SIG-M5 treated with dmso at 0.1 percent for 504 hours (cell line): Measurements from ENCODE around the gene MT1X.

Source experiments
- DNase-seq: peaks from one replicate; lab custom pipeline; 2025; ENCODE audit not compliant: unreplicated experiment; lab: John Stamatoyannopoulos, UW

MT1X gene

DNA sequence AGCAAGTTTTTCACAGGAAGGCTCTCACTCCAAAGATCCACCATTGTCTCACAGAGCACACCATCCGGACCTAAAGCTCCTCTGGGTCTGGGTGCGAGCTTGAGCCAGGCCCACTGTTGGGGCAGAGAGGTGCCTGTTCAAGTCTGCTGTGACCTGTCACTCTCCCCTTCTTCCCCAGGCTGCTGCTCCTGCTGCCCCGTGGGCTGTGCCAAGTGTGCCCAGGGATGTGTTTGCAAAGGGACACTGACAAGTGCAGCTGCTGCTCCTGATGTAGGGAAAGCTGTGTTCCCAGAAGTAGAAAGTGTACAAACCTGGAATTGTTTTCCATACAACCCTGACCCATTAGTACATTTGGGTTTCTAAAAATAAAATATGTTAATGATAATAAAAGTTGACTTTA, 4.8 kb upstream of the MT1X start:
- no peak for DNase-seq

GRCh38 chr16:56679078-56679730, 3.1 kb upstream of the MT1X start:
- DNase-seq = no peak

DNA sequence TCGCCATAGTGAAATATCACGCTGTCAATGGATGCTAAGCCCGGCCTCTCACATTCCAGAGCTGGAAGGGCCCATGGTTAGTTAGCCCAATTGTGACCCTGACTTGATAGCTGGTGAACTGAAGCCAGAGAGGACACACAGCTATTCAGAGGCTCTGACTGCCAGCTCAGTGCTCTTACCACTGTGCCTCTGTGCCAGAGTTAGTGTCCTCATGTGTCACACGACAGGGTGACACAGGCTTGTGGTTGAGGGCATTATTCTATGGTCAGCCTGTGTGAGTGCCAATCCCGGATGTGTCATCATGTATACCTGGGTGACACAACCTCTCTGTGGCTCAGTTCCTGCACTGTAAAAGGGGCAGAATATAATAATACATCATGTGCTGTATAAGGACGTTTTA, 2.5 kb upstream of the MT1X start:
- DNase-seq = no peak

- no peak for DNase-seq
Measured at GRCh38 chr16:56682703-56683397, 580 bp downstream of the MT1X start.

- DNase-seq = no peak
Measured at GRCh38 chr16:56683424-56684172, 1.3 kb downstream of the MT1X start.

DNA sequence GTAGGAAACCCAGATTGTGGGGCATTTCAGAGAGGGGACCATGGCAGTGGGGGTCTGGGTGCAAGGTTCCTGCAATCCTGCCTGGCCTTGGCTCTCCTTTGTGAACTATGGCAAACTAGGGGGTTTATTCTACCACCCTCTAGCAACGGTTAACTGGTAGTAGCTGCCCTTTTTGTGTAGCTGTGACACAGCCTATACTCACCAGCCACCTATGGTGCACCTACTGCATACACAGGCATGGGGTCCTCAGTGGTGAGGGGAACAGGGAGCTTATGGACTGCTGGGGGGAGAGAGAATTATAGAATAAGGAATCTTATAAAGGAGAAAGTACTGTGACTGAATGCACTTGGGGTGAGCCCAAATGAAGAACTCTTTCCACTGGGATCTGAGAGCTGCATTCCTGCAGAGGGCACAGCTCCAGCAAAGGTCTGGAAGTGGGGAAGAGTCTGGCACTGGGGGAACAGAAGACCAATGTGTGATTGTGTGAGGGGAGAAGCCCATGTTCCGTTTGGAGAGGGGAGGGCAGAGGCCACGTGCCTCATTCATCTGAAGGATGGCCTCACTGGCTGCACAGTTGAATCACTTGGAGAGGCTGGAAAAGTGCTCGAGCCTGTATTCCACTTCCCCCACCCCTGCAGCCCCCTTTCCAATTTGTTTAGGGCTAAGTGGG, 2.1 kb downstream of the MT1X start:
- DNase-seq = no peak

GRCh38 chr16:56684926-56685590, 2.8 kb downstream of the MT1X start:
- DNase-seq = no peak

DNA sequence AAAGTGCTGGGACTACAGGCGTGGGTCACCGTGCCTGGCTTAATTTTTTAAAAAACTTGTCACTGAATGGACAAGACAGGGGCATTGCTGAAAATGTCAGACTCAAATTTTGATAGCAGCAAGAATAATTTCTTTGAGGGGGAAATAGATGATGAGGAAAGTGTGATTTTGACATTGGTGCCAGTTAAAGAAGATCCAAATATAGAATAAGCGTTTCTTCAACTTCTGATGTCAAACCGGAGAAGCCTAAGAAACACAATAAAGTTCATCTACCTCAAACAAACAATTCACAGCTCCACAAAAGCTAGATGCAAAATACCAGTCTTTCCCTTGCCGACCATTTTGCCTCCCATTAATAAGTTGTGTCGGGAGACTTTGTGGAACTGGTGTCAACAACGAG, 4.5 kb downstream of the MT1X start:
- no peak for DNase-seq

- no peak for DNase-seq
Measured at GRCh38 chr16:56688762-56689161, 6.5 kb downstream of the MT1X start.

DNA sequence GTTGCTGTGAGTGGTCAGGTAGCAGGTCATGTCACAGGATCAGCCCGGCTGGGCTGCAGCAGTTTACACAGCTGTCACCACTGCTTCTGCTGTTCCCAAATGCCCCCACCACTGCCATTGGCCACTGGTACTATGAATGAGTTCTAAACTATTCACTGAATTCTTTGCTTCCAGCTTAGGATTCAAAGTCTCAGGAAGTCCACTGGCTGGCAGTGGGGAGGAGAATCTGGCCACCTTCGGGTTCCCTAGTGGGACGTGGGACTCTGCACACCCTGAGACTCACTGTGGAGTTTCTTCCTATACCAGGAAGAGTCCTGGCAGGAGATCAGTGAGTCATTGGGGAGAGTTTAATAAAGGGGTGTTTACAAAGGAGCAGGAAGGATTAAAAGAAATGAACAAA, 6.9 kb downstream of the MT1X start:
- no peak for DNase-seq

- no peak for DNase-seq
Measured at GRCh38 chr16:56690420-56691122, 8.3 kb downstream of the MT1X start.

- DNase-seq = peak; percentile 33
Measured at GRCh38 chr16:56691885-56692284, 9.6 kb downstream of the MT1X start.

DNA sequence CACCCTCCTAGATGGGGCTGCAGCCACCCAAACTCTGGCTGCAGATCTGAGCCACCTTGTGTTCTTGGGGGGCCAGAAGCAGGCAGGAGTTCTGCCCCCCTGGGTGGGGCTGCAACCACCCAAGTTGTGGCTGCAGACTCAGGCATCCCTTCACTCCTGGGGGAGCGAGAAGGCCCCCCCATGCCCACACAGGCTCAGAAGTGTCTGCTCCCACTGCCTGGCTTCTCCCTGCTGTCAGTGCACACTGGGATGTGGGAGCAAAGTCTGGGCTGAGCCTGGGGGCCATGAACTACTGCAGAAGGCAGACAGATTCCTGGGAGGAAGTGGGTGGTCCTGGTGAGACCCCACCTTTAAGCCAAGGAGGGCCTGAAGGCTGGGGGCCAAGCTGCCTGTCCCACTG, 13.0 kb downstream of the MT1X start:
- DNase-seq = no peak

DNA sequence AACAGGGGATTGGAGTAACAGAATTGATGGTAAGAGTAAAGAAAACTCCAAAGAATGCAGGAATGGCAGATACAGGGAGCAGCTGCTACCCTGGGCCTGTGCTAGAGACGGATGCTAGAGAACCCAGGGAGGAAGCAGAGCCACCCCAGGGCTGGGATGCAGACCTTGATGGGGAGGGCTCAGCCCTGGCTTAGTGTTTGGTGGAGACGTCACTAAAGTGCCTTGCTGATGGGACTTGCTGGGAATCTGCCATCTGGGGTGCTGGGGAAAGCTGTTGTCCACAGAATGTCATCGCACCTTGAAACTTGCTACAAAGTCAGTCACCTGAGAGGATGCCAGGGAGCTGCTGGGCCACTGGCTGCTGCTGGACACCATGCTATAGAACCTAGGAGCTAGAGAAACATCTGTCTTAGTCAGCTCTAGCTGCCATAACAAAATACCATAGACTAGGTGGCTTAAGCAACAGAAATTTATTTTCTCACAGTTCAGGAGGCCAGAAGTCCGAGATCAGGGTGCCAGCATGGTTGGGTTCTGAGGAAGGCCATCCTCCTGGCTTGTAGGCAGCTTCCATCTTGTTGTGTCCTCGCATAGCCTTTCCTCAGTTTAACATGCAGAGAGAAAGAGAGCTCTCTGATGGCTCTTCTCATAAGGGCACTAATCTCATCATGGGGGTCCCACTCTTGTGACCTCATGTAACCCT, 15.3 kb downstream of the MT1X start:
- DNase-seq = no peak

DNA sequence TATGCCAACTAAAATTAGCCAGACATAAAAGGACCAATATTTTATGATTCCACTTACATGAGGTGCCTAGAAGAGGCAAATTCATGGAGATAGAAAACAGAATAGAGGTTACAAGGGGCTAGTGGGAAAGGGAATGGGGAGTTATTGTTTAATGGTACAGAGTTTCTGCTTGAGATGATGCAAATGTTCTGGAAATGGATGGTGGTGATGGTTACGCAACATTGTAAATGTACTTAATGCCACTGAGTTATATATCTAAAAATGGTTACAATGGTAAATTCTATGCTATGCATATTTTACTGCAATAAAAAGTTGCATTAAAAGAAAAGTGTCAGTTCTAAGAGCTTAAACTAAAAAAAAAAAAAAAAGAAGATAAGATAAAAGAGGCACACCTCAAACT, 17.9 kb downstream of the MT1X start:
- no peak for DNase-seq

DNA sequence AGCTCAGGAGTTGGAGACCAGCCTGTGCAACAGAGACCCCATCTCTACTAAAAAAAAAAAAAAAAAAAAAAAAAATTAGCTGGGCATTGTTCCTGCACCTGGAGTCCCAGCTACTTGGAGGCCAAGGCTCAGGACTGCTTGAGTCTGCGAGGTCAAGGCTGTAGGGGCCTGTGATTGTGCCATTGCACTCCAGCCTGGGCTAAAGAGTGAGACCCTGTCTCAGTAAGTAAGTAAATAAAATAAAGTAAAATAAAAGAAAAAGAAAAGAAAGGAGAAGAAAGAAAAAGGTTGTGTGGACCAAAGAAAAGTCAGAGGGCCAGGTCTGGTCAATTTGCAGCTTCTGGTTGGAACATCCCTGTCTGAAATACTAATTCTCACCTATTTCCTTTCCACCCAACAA, 18.4 kb downstream of the MT1X start:
- DNase-seq = no peak

GRCh38 chr16:56701534-56701933, 19.3 kb downstream of the MT1X start:
- DNase-seq = no peak

- DNase-seq = no peak
Measured at GRCh38 chr16:56702836-56703235, 20.6 kb downstream of the MT1X start.

DNA sequence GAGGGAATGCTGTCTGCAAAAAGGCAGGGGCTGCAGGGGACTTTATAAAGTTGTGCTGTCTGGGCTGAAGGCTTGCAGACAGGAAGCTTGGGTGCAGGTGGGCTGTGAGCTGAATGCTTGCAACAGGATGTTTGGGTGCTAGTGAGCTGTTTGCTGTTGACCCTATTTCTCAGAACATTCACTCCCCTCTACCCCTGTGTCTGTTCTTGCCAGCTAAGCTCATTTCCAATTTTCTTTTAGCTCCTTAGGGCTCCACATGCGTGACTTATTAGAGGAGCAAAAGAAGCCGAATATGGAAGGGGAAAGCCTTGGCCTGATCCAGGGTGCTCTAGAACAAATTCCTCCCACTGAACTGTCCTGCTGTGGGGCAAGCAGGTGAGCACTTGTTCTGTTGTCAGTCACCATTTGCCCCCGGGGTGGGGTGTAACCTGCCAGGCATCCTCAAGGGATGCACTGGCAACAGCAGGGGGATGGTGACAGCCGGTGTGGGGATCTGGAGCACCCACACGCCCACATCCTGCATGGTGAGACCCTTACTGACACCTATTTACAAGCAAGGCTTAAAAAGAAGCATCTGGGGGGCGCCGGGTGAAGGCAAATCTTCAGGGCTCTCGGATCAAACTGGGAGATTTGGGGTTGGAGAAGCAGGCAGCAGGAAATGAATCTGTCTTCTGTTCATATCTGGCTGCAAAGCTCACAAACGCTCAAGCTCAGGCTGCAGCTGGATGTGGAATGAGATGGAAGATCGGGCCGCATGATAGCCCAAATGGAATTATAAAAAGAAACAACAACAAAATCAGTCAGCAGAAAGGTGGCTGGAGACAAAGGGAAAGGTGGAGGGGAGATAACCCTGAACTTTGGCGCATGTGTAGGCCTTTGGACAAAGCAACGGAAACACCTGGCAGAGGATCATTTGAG, 26.5 kb downstream of the MT1X start:
- no peak for DNase-seq
